ENCODE results near the gene CAD.

The CAD gene

GRCh38 chr2:27199241-27199640 is 17.9 kb upstream of the CAD start:
- DNase-seq = no peak

DNA sequence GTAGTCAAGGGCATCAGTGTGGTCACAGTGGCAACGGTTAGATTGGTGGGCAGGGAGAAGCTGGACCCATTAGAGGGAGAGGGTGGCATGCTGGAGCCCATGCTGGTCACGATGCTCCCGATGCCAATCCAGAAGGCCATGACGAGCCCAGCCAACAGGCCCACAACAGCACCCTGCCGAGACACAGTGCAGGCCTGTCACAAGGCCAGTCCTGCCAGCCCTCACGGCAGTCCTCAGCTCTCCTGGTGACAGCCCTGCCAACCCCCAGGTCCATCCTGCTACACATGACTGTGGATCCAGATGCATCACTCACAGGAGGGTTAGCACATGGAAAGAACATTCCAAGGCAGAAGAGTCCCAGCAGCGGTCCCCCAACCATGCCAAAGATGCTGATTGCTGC is 15.5 kb upstream of the CAD start:
- no peak for DNase-seq

GRCh38 chr2:27202854-27203253 is 14.3 kb upstream of the CAD start:
- no peak for DNase-seq

DNA sequence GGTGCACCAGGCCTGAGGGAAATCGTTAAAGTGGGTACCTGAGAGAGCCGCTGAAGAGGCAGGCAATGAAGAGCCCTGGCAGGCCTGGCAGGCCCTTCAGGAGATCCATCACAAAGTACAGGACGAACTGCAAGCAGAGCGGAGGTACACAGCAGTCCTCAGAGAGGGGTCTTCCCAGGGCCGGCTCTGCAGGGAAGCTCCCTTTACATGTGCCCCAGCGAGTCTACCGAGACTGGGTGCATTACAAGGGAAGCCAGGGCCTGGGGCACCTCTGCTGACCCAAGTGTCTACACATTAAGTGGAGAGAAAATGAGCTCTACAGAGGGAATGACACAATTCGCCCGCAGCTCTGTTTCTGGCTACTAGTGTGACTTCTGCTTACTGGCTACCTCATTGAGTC is 13.4 kb upstream of the CAD start:
- DNase-seq = no peak

DNA sequence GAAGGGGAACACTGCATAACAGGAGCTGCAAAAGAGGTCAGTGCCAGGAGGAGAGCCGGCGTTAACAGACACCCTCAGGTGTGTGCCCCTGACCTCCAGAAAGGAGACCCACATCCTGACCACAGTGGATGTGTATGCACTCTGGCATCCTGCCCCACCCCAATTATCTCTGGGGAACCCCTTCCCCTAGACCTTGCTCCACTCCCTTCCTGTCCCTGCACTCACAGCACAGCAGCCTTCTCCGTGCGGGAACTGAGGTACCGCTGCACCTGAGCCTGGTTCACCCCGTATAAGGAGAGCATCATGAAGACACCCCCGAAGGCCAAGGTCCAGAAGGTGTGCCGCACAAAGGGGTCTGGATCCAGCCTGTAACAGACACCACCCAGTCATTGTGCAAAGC is 12.6 kb upstream of the CAD start:
- no peak for DNase-seq

DNA sequence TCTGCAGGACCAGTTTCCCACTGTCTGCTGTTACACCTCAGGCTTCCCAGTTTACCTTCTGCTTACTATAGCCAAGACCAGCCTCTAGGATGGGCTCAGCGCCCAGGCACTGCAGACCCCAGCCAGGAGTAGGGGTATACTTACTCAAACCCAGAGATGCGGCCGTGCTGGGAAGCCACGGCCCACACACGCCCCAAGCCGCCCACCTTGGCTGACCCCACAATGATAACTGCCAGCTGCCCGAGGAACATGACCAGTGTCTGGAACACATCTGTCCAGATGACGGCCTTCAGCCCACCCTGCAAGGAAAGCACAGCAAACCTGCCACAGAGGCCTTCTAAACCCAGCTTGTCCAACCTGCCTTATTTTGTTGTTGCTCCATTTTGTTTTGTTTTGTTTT is 12.0 kb upstream of the CAD start:
- DNase-seq = no peak

DNA sequence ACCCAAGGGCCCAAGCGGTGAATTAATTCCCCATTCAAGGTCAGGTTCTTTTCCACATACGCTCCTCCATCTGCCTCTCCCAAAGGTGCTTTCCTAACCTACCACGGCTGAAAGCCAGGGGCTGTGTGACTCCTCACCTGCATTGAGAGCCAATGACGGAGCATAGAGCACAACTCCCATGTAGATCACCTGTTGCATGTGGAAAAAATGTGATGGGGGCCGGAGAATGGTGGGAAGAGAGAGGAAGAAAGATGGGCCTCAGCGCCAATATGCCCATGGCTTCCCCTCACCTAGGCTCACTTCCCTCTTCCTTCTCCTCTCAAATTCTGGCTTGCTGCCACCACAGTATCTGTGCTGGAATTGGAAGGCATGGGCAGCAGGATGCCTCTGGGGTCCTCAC is 10.8 kb upstream of the CAD start:
- DNase-seq = no peak

GRCh38 chr2:27208486-27209050 is 8.6 kb upstream of the CAD start:
- no peak for DNase-seq

GRCh38 chr2:27209621-27210401 is 7.4 kb upstream of the CAD start:
- DNase-seq = no peak

DNA sequence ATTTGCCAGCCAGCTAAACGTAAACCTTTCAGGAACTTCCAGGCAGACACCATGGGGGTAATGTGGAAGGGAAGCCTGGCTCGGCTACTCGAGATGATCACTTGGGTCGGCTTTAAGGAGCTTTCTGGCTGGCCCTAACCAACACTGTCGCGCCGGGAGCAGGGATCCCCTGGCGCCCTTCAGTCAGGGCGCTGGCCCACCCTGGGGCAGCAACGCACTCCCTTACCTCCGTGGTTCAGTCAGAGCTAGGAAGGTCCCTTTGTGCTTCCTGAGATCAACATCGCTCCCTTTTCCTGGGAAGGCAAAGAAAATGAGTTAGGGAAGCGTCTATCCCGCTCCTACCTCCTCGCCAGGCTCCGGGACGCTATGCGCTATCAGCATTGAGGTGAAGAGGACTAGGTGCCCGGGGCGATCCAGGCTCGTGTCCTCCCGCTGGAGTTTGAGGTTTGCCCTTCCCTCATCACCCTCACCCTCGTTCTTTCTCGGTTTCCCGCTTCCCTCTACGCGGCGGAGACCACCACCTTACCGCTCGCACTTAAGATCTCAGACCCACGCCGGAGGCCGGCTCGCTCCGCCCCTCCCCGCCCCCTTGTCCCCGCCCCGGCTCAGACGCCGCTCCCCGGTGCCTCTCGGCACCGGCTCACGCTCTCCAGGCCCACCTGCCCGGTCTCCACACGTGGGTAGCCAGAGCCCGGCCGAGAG is 5.8 kb upstream of the CAD start:
- no peak for DNase-seq

DNA sequence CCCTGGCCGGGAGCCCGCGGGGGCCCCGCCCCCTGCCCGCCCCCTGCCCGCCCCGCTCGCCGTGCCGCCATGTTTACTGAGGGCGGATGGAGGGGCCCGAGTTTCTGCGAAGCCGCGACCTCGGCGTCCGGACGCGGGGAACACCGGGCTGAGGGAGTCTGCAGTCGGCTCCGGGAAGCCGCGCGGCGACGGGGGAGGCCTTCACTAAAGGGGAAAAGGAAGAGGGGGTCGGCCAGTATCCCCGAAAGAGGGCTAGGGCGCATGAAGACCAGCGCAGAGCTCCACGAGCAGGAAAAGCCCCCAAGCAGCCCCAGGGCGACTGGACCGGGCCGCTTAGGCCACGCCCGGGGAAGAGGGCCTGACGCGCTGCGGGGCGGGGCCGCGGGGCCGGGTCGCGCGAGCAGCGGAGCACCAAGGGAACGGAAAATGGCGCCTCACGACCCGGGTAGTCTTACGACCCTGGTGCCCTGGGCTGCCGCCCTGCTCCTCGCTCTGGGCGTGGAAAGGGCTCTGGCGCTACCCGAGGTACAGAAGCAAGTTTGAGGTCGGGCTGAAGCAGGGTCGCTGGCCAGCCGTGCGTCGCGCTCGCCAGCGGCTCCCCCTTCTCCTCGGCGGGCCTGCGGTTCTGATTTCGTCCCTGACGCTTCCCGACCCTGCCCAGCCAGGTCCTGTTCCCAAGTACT is 5.1 kb upstream of the CAD start, which contains the start of the genes ATRAID and SLC5A6:
Gene ATRAID, plus strand, starts transcription at position 99 of the 683 bp plus-strand sequence. Its CDS starts 328 bp downstream, at position 427.
Gene SLC5A6, minus strand, starts transcription at position 326 of the 683 bp plus-strand sequence. CDS start 4,618 bp downstream, outside the sequence.
- DNase-seq = peak; percentile 14

DNA sequence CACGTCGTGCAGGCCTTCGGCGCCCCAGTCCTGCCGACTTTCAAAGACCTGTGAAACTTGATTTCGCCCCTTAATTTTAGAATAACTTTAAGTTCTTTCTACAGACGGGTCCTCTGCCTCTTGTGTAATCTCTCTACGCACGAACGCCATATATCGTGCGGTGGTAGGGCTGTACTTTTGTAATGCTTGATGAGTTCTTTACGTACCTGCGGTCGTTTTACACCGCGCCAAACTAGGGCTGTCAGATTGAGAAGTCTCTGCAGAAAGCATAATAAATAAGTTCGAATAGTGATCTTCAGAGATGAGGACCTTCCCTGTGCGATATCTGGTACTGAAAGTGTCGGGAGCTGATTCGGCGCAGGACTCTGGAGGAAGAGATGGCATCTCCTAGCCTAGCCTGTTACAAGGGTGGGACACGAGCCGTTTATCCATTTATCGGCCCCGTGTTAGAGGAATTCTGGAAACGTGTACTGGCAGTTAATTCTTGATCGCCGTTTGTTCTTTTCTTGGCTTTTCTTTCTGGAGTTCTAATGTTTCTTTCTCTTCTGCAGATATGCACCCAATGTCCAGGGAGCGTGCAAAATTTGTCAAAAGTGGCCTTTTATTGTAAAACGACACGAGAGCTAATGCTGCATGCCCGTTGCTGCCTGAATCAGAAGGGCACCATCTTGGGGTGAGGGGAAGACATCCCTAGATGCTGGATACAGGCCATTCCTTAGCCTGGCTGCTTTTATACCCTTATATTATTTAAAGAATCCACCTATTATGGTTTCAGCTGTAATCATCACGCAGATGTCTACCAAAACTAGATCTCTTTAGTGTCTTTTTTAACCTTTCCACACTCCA is 4.3 kb upstream of the CAD start:
- no peak for DNase-seq

- no peak for DNase-seq
Observed at GRCh38 chr2:27214941-27215340, 2.2 kb upstream of the CAD start.

DNA sequence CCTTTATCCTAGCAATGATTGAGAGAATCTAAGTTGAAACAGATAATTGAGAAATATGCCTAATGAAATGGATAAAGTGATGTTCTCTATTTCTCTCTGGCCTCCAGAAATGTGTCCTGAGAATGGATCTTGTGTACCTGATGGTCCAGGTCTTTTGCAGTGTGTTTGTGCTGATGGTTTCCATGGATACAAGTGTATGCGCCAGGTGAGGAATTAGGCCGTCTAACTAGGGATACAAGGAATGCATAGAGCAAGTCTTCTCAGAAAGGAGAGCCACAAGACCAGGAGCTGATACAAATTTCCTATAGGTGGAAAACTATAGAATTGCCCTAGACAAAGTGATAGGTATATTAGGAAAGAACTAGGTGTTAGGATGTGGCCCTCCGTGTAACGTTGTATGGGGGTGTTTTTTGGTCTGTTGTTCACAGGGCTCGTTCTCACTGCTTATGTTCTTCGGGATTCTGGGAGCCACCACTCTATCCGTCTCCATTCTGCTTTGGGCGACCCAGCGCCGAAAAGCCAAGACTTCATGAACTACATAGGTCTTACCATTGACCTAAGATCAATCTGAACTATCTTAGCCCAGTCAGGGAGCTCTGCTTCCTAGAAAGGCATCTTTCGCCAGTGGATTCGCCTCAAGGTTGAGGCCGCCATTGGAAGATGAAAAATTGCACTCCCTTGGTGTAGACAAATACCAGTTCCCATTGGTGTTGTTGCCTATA is 592 bp upstream of the CAD start:
- DNase-seq = no peak

GRCh38 chr2:27218614-27219013 is 1.4 kb downstream of the CAD start:
- DNase-seq = no peak

GRCh38 chr2:27219091-27219490 is 1.9 kb downstream of the CAD start:
- DNase-seq = no peak

DNA sequence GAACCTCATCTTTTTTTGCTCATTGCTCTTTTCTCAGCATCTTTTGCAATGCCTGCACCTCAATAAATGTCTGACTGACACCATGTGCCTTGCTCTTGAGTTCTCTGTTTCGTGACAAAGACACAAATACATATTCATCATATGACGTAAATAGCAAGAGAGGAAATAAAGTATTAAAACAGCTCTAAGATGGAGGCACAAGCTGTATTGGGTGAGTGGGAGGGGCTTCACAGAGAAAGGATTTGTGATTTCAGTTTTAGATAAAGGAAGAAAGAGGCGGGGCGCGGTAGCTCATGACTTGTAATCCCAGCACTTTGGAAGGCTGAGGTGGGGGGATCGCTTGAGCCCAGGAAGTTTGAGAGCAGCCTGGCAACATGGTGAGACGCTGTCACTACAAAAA is 2.9 kb downstream of the CAD start:
- no peak for DNase-seq

GRCh38 chr2:27221166-27221565 is 4.0 kb downstream of the CAD start:
- no peak for DNase-seq

DNA sequence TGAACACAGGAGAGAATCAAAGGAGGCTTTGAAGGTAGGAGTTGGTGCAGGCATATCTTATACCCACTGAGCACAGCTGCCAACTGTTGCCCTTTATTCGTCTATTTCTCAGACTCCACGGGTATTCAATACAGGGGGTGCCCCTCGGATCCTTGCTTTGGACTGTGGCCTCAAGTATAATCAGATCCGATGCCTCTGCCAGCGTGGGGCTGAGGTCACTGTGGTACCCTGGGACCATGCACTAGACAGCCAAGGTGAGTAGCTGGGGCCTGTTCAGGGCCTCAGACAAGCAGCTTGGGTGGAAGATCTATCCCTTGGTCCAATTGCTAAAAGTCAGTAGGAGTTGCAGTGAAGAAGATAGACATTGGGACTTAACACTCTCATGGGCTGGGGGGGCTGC is 5.2 kb downstream of the CAD start:
- no peak for DNase-seq

DNA sequence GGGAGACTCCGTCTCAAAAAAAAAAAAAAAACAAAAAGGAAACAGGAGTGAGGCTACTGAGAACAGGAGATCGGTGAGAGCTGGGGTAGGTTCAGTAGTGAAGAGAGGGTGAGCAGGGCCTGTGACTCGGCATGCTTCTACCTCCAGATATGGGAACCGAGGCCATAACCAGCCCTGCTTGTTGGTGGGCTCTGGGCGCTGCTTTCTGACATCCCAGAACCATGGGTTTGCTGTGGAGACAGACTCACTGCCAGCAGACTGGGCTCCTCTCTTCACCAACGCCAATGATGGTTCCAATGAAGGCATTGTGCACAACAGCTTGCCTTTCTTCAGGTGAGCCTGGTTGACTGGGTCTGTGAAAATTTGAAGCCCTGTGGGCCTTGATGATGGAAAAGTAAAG is 6.2 kb downstream of the CAD start:
- no peak for DNase-seq

DNA sequence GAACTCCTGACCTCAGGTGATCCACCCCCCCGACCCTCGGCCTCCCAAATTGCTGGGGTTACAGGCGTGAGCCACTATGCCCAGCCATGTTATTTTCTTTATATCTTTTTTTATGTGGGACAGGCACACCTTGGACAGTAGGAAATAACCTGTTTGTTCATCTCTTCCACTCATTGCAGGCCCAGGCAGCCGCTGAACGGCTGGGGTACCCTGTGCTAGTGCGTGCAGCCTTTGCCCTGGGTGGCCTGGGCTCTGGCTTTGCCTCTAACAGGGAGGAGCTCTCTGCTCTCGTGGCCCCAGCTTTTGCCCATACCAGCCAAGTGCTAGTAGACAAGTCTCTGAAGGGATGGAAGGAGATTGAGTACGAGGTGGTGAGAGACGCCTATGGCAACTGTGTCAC is 8.4 kb downstream of the CAD start:
- DNase-seq = no peak

DNA sequence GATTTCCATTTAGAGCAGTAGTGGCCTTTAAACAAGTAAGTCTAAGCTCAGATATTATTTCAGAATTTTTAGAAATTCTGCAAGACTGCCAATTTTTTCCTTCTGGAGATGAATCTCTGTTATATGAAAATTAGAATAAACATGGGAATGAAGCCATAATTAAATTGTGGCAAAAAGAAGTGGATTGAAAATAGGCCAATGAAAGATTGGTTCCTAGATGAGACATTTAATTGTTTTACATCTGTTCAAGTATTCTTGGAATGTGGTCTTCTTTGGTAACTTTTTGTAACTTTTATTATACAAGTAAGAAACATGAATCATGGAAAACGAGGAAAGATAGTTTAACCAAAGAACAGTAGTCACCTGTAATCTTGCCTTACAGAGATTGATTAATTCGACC is 10.3 kb downstream of the CAD start:
- DNase-seq = no peak

Data from NCI-H1436 treated with DMSO at 0.1 percent for 48 hours (cell line).